DOHH2 (cell line): ENCODE results near the gene B4GALNT4.

Source experiments
- H3F3A ChIP-seq: fragments of 200-600 bp; sonication (generic), shearing (Covaris generic); 2 replicates; pipeline ENCODE4 v1.6.0; 2016; ENCODE audit warnings: antibody characterized with exemption, mild to moderate bottlenecking; ENCODE audit not compliant: control insufficient read depth, insufficient read depth
- H3K27ac ChIP-seq: fragments of 200-600 bp; sonication (generic); 2 replicates; pipeline ENCODE4 v1.5.1; 2014; ENCODE audit warnings: low read depth, mild to moderate bottlenecking, low read length, moderate library complexity
- H3K27me3 ChIP-seq: fragments of 200-600 bp; sonication (generic); 2 replicates; pipeline ENCODE4 v1.6.1; 2014; ENCODE audit warnings: mild to moderate bottlenecking, low read length, mixed read lengths; ENCODE audit not compliant: control insufficient read depth
- H3K36me3 ChIP-seq: fragments of 200-600 bp; sonication (generic); 2 replicates; pipeline ENCODE4 v1.6.1; 2014; ENCODE audit warnings: mild to moderate bottlenecking, low read length, moderate library complexity, mixed read lengths; ENCODE audit not compliant: control insufficient read depth
- H3K4me1 ChIP-seq: fragments of 200-600 bp; sonication (generic); 2 replicates; pipeline ENCODE4 v1.6.1; 2014; ENCODE audit warnings: mild to moderate bottlenecking, low read length, mixed read lengths; ENCODE audit not compliant: control insufficient read depth
- H3K4me2 ChIP-seq: fragments of 200-600 bp; sonication (generic); 2 replicates; pipeline ENCODE4 v1.6.0; 2014; ENCODE audit warnings: mild to moderate bottlenecking, low read length, moderate library complexity
- H3K4me3 ChIP-seq: fragments of 200-600 bp; sonication (generic); 2 replicates; pipeline ENCODE4 v1.5.1; 2014; ENCODE audit warnings: mild to moderate bottlenecking, low read length, mixed read lengths
- H3K79me2 ChIP-seq: fragments of 200-600 bp; sonication (generic); 2 replicates; pipeline ENCODE4 v1.6.1; 2014; ENCODE audit warnings: mild to moderate bottlenecking, low read length, mixed read lengths; ENCODE audit not compliant: control insufficient read depth
- H3K9me2 ChIP-seq: fragments of 200-600 bp; sonication (generic); replicated peaks from 2 replicates; pipeline ENCODE4 v1.6.1; 2014; ENCODE audit warnings: mild to moderate bottlenecking, low read length, mixed read lengths; ENCODE audit not compliant: control insufficient read depth
- H3K9me3 ChIP-seq: fragments of 200-600 bp; sonication (generic); 2 replicates; pipeline ENCODE4 v1.6.1; 2014; ENCODE audit warnings: antibody characterized with exemption, low read length, mixed read lengths; ENCODE audit not compliant: control insufficient read depth, insufficient read depth
- H4K20me1 ChIP-seq: fragments of 200-600 bp; sonication (generic); 2 replicates; pipeline ENCODE4 v1.6.0; 2014; ENCODE audit warnings: low read depth, mild to moderate bottlenecking, antibody characterized with exemption, low read length, moderate library complexity; ENCODE audit not compliant: control insufficient read depth, insufficient read depth
- CTCF ChIP-seq: fragments of 200-600 bp; sonication (generic); IDR thresholded peaks from one replicate; pipeline ENCODE4 v1.5.1; 2014; ENCODE audit warnings: antibody characterized with exemption, mild to moderate bottlenecking, low read depth, low read length; ENCODE audit not compliant: poor library complexity, severe bottlenecking
- EZH2phosphoT487 ChIP-seq: fragments of 200-600 bp; sonication (generic); IDR thresholded peaks from 2 replicates; pipeline ENCODE4 v1.6.1; 2017; ENCODE audit warnings: borderline replicate concordance, mild to moderate bottlenecking, antibody characterized with exemption, low read length, moderate library complexity, mixed read lengths

Gene B4GALNT4

GRCh38 chr11:396948-397548, 27.7 kb downstream of the B4GALNT4 start:
- Histone ChIP-seq H3K4me1 (peaks cover 6% of the 10 kb centered on the region), H3K79me2 (no peaks in the 10 kb centered on the region), H3K4me3 (0 out of 2 replicates have a peak overlapping the region, but pooled peaks have one; percentile 20), H3K27ac (no peak overlapping the region), H3K36me3 (no peaks in the 10 kb centered on the region), H3K9me2 (no peaks in the 10 kb centered on the region), H3K9me3 (peaks cover 9% of the 10 kb centered on the region; the same call in 1 of the 2 replicates), H3K27me3 (peaks cover 2% of the 10 kb centered on the region; the same call in 1 of the 2 replicates), H3K4me2 (peak overlapping the region; percentile 50), H4K20me1 (no peaks in the 10 kb centered on the region), H3F3A (no peaks in the 10 kb centered on the region)
- peak; percentile 50 for TF ChIP-seq CTCF
- no peak for TF ChIP-seq EZH2phosphoT487

- Histone ChIP-seq H4K20me1 (no peaks in the 10 kb centered on the region), H3K36me3 (no peaks in the 10 kb centered on the region)
- TF ChIP-seq EZH2phosphoT487 = no peak
- no peak for TF ChIP-seq CTCF
Measured at GRCh38 chr11:398826-399225, 29.5 kb downstream of the B4GALNT4 start.

GRCh38 chr11:399731-400211, 30.5 kb downstream of the B4GALNT4 start:
- H3K9me2 ChIP-seq = no peaks in the 10 kb centered on the region

More at GRCh38 chr11:398826-399225, 29.5 kb downstream of the B4GALNT4 start:
- Histone ChIP-seq H3K4me1 (peaks cover 6% of the 10 kb centered on the region), H3K4me3 (no peak overlapping the region), H3K27me3 (peaks cover 2% of the 10 kb centered on the region; the same call in 1 of the 2 replicates), H3K27ac (no peak overlapping the region), H3K9me3 (peaks cover 13% of the 10 kb centered on the region; the same call in 1 of the 2 replicates), H3K4me2 (no peak overlapping the region), H3F3A (no peaks in the 10 kb centered on the region), H3K79me2 (no peaks in the 10 kb centered on the region), H3K9me2 (no peaks in the 10 kb centered on the region)

More at GRCh38 chr11:399731-400211, 30.5 kb downstream of the B4GALNT4 start:
- no peak overlapping the region for H3K4me2 ChIP-seq
- no peak overlapping the region for H3K27ac ChIP-seq
- peaks cover 6% of the 10 kb centered on the region for H3K4me1 ChIP-seq
- no peaks in the 10 kb centered on the region for H4K20me1 ChIP-seq
- TF ChIP-seq EZH2phosphoT487 (no peak), CTCF (no peak)
- H3K36me3 ChIP-seq = no peaks in the 10 kb centered on the region
- H3K4me3 ChIP-seq = no peak overlapping the region
- H3F3A ChIP-seq = no peaks in the 10 kb centered on the region
- peaks cover 2% of the 10 kb centered on the region; the same call in 1 of the 2 replicates for H3K27me3 ChIP-seq
- peaks cover 13% of the 10 kb centered on the region; the same call in 1 of the 2 replicates for H3K9me3 ChIP-seq
- H3K79me2 ChIP-seq = no peaks in the 10 kb centered on the region
